ENCODE measurements around the gene MRRF.
"Not testable (repeated sequence)": the region's sequence is repeated elsewhere in the genome, so short reads cannot be mapped to it uniquely, and the experiment has no call there.

Gene MRRF

DNA sequence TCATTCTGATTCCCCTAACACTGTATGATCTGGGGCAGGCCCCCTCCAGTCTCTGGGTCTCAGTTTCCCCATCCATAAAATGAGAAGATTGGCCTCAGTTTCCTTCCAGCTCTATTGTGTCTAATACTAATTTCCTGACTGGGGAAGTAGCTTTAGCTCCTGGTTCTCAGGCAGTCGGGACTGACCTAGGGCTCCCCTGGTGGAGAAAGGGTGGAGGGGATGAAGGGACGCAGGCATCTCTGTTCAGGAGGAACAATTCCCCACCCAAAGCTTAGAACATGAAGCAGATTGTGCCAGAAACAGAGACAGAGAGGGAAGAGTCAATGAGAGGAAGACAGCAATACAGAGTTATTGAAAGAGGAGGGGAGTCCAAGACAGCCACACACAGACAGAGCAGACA is 91.9 kb downstream of the MRRF start:
- no peak for DNase-seq (ENCODE audit: low spot score)

DNA sequence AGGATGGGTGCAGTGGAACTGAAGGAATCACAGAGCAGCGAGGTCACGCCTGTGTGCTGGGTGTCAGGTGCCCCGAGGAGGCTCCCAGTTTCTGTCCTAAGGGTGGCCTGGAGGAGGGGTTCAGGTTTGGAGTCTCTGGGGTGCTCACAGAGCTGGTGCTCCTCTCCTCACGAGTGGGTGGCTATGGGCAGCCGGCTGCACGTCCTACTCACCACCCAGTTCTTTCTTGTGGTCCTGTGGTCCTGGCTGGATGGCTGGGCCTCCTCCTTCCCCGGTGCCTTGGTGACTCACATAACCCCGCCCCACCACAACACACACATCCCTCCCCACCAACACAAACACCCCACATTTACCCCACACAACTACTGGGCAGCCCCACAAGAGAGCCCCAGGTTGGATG is 96.2 kb downstream of the MRRF start:
- no peak for DNase-seq (ENCODE audit: low spot score)

DNA sequence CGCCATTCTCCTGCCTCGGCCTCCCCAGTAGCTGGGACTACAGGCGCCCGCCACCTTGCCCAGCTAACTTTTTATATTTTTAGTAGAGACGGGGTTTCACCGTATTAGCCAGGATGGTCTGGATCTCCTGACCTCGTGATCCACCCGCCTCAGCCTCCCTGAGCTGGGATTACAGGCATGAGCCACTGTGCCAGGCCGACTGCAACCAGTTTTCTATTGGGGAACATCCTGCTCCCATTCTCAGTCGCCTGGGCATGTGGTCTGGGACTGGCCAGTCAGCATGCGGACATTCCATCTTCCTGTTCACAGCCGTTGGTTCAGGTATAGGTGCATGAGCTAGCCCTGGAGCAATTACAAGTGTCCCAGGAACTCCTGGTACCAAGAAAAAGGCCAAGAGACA is 98.4 kb downstream of the MRRF start:
- DNase-seq (ENCODE audit: low spot score) = not testable (repeated sequence)

DNA sequence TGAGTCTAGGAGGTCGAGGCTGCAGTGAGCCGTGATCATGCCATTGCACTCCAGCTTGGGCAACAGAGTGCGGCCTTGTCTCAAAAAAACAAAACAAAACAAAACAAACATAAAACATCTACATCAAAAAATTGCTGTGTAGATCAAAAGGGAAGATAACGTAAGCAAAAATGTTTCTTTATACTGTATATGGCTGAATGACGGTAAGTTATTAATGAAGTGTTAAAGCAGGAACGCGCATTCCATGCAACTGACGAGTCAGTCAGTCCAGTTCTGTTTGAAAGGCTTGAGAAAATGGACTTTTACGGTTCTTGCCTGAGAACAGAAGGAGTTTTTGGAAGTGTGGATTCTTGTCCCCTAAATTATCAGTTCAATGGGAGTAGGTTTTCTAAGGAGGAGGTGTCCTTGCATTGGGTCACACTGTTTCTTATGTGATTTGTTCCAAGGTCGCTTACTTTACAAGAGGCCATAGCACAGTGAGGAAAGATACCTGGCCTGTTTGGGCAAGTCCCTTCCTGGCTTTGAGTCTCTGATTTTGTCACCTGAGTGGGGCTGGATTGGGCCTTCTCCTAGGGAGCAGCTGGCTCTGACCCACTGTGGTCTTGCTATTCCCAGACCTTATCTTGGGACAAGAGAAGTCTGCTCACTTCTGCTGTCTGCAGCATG is 99.6 kb downstream of the MRRF start:
- DNase-seq (ENCODE audit: low spot score) = no peak

DNA sequence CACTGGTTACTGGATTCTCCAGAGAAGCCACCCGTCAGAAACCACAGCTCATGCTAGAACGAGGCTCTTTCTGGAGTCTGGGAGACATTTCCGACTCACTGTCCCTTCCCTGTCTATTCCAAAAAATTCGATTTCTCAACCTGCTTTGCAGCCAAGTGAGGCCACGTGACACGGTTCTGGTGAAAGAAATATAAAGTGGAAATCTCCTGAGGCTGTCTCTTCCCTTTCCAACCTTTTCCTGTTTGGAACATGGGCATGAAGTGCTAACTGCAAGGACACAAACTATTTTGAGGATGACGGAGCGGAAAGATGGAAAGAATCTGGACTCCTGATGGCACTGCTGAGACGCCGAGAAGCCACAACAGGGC is 100.1 kb downstream of the MRRF start:
- DNase-seq (ENCODE audit: low spot score) = no peak

DNA sequence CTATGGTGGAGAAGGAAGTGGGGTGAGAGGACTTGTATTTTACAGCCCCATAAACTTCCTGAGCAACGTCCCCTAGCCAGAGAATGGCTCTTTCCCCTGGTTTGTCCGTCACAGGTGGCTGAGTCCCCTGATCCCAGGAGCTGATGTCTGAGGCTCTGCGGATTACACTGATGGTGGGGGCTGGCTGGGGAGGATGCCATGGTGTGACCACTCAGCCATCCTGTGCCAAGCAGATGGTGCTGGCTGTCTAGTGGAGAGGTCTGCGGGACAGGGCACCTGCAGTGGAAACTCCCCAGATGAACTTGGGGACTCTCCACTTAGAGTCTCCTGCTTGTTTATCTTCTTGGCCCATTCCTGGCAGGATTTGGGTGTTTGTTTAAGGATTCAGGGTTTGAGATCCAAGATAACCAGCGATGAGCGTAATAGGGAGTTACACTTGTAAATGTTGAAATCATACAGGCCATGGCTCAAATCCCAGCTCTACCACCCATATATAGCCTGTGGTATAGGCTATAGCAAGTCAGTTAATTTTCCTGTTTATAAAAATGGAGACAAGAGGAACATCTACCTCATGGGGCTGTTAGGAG is 101.5 kb downstream of the MRRF start:
- no peak for DNase-seq (ENCODE audit: low spot score)

DNA sequence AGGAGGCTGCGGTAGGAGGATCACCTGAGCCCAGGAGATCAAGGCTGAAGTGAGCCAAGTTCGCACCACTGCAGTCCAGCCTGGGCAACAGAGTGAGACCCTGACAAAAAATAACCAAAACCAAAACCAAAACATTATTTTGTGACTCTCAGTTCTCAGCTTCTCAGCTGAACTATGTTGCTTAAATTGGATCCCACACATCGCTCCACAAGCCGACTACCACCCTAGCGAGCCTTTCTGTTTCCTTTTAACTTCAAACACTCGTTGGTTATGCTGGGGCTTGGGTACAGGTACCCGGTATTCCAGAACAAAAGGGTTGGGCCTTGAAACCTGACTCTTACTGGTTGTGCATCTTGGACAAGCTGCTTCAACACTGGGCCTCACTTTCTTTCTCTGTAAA is 102.4 kb downstream of the MRRF start:
- no peak for DNase-seq (ENCODE audit: low spot score)

DNA sequence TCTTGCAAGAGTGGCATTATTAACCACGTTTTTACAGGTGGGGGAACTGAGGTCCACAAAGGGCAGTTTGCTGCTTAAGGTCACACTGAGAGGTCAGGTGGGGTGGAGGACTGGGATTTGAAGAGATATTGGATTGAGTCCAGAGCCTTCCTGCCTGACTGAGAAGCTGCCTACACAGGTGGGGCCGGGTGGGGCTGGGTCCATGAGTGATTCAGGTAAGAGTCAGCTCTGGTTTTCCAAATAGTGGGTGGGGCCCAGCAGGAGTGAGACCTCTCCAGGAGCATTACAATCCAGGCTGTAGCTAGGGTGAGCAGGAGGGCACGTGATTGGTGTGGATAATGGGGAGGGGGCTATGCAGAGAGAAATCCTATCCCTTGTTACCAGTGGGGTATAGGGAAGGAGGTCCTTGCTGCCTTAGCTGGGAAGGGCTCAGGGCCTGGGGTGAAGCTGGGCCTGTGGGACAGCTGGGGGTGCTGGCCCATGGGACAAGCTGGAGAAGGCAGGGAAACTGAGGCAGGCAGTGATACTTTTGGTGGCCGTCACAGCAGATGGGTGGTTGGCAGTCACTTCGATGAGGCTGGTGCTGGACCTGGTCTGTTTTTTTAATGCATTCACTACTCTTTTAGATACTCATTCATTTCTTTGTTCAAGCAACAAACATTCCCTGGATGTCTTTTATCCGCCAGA is 103.2 kb downstream of the MRRF start:
- no peak for DNase-seq (ENCODE audit: low spot score)

DNA sequence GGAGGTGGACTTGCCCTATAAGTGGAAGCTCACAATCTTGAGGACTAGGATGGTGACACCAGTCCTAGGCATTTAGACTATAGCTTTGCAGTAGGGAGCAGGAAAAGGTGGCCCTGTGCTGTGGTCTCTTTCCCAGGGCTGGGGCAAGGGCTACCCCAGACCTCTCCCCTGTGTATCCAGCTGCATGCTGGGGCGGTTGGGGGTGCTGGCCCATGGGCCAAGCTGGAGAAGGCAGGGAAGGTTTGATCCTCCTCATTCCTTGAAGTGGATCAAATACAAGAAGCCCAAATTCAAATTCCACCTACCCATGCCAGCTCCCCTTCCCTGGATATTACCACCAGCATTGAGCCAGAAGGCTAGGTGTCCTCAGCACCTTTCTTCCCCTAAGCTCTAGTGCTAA is 104.0 kb downstream of the MRRF start:
- no peak for DNase-seq (ENCODE audit: low spot score)

DNA sequence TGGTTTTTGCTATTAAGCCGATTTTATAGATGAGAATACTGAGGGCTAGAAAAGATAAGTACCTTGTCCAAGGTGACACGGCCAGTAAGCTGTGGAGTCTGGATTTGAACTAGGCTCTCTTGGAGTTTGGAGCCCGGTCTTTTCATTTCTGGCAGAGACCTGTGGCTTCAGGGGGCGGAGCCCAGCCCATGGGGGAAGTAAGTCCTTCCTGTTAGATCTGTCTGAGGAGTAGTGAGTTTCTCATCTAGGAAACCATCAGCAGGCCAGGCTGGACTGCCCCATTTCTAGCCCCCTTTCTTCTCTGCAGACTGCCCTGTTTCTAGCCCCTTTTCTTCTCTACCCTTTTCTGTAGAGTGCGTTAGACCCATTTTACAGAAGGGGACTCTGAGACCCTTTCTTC is 105.6 kb downstream of the MRRF start:
- no peak for DNase-seq (ENCODE audit: low spot score)

DNA sequence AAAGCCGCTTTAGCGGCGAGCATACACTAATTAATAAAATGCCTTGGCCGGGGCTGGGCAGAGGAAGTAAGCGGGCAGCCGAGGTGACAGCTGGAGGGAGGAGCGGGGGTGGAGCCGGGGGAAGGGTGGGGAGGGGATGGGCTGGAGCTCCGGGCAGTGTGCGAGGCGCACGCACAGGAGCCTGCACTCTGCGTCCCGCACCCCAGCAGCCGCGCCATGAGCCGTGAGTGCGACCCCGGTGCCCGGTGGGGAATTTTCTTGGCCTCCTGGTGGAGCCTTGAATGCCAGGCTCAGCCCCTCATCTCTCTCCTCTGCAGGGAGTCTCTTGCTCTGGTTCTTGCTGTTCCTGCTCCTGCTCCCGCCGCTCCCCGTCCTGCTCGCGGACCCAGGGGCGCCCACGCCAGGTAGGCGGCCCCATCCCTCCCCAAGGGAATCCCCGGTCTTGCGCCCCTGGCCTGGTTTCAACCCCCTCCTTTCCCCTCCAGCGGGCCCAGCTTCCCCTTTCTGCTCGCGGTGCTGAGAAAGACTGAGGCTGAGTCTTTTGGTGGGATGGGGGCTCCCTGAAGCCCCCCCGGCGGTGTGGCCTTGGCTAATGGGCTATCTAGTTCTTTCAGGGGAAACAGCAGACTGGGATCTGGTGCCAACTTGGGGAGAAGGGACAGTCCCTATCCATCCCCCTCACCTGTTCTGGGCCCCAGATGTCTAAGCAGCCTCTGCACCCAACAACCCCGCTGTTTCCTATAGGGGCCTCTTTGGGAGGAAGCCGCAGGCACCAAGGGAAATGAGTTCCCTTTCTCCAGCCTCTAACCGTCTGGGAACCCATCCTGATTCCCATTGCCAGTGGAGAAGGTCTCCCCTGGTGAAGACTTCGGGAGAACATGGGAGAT is 106.4 kb downstream of the MRRF start, which contains the start of gene PTGS1:
PTGS1 (plus strand) TSS at position 156 of the 887 bp plus-strand sequence; CDS start at position 217, 61 bp downstream.
- DNase-seq (ENCODE audit: low spot score) = no peak

DNA sequence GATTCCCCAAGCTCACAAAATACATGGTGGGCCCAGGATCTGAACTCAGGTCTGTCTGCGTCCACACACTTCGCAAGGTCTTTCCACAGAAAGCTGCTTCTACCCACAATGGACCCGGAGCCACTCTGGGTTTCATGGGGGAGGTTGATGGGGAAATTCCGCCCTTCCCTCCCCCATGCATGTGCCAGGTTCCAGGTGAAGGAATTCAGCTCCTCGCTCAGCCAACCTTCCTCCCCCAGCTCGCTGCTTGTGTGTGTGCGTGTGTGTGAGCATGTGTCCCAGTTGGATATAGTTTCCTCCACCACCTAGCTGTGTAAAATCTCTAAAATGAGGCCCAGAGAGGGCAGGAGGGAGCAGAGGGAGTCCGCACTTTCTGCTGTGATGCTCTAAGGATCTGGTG is 107.2 kb downstream of the MRRF start:
- DNase-seq (ENCODE audit: low spot score) = no peak

DNA sequence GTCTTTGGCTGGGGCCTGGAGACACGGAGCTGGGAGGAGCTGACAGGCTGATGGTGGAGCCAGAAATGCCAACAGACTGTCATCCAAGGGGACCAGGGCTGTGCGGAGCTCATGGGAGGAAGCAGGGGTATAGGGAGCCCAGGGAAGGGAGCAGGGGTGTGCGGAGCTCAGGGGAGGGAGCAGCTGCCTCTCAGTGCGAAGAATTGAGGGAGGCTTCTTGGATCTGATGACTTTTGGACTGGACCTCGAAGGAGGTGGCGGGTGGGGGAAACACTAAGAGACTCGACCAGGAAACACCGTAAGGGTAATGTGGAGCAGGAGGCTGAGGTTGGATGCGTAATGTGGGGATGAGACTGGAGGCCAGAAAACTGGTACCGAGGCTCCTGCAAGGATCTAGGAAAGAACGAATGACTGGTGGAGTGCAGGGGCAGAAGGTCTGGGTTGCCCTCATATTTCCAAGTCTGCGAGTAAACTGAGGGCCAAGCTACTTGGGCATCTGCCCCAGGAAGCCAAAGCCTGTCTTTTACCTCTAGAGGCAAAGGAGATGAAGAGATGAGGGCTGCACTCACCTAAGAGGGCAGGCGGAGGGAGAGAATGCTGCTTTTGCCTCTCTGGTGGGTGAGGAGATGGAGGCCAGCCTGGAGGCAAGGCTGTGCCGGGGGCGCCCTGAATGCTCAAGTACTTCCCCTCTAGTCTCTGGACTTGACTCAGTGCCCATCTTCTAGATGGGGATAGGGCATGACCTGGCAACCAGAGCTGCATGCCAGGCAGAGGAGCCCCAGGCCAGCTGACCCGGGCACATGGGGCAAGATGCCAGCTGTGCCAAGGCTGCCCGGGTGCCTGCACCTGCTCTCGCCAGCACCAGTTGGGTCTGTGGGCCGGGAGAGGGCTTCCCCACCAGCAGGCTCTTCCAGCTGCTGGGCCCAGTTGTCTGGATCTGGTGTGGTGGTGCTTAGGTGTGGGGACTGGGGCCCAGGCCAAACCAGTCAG is 108.5 kb downstream of the MRRF start:
- DNase-seq (ENCODE audit: low spot score) = no peak

DNA sequence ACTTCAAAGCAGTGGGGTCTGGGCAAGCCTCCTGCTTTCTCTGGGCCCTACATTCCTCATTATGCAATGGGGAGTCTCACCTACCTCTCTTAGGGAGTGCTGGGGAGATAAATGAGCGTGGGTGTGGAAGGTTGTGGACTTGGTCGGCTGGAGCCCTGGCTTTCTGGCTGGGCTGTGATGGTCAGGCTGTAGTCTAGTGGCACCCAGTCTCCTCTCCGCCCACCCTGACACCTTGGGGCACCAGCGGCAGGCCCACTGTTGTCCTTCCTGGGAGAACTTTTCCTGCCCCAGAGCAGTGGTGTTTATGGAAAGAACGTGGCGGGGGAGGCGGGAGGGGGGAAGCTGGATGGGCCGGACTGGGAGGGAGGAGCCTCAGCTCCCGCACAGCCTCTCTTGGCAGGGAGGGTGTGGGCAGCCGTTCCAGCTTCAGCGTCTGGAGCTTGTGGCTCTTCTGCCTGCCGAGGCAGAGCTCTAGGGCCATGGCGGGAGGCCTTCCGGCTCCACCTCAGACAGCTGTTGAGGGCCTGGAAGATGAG is 110.3 kb downstream of the MRRF start:
- DNase-seq (ENCODE audit: low spot score) = no peak

DNA sequence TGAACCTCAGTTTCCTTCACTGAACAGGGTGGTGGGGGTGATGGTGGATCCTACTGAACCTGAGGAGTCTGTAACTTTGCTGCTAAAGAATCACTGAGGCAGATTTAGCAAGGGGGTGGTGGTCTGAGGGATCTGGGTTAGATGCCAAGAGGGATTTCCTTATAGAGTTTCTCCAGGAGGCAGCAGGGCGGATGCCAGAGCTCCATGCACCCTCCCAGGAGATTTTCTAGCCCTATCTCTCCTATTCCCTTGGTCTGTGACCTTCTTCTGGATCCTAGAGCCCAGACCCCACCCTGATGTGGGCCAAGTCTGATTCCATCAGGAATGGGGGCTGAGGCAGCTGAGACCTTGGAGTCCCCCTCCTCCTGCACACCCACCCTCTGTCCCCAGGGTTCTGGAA is 112.1 kb downstream of the MRRF start:
- DNase-seq (ENCODE audit: low spot score) = no peak

DNA sequence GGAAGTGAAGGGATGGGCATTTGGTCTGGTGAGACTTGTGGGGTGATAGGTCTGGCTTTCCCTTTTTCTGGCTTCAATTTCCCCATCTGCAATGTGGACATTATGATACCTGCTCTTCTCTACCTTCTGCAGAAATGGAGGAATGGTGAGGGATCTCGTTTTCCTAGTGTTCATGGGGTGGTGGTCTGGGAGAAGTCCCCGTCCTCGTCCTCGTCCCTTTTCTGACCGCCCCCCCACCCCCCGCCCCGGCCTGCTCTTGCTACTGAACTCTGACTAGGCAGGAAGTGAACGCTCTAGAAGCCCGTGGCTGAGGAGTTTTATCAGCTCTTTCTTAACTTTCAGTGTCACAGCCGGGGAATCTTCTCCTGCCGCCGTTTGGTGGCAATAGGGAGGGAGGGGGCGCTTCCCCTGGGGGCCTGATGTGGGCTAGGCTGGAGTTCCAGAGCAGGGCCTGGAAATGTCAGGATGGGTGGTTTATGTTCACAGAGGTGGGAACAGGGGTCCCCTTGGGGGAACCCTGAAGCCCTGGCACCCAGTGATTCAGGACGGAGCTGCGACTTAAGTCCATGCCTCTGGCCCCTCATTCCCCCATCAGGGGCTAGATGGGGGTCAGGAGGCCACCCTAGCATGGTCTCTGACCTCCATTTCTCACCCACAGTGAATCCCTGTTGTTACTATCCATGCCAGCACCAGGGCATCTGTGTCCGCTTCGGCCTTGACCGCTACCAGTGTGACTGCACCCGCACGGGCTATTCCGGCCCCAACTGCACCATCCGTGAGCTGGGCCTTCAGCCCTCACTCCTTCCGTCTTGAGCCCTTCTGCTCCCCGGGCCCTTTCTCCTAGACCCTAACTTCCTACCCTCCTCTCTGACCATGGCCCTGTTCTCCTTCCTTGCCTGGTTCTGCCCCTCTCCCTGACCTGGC is 112.8 kb downstream of the MRRF start:
- no peak for DNase-seq (ENCODE audit: low spot score)

DNA sequence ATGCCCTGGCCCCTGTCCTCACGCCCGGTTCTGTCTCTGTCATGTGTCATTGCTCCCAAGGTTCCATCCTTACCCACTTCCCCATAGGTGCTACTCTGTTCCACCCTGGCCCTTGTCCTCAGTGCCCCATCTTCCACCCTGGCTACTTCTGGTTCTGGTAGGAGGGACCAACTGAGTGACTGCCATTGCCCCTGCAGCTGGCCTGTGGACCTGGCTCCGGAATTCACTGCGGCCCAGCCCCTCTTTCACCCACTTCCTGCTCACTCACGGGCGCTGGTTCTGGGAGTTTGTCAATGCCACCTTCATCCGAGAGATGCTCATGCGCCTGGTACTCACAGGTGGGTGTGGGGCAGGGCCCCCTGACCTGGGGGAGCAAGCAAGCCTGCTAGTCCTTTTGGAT is 113.6 kb downstream of the MRRF start:
- DNase-seq (ENCODE audit: low spot score) = no peak

DNA sequence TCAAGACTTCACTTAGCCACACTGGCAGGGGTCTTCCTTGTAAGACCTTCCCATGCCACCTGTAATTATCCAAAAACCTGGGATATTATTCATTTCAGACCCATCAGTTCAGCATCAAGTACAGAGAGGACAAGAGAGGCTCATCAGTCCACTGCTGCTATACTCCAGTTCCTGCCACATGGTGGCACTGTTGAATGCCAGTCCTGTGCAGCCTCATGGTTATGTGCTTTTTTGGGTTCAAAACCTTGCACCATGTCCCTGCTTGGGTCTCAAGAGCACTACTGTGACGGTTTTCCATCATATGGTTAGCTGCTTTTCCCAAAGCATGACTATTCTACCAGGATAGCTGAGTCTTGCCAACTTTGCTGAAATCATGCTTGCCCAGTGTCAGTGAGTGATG is 114.7 kb downstream of the MRRF start:
- no peak for DNase-seq (ENCODE audit: low spot score)

DNA sequence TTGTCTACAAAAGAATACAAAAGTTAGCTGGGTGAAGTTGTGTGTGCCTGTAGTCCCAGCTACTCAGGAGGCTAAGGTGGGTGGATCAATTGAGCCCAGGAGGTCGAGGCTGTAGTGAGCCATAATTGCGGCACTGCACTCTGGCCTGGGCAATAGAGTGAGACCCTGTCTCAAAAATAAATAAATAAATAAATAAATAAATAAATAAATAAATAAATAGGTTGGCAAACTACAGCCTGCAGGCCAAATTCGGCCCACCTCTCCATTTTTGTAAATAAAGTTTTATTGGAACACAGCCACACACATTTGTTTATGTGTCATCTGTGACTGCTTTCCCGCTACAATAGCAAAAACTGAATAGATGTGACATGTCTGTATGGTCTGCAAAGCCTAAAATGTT is 115.6 kb downstream of the MRRF start:
- no peak for DNase-seq (ENCODE audit: low spot score)

Measured in putamen (tissue), 1 donor.